WERI-Rb-1 (cell line): ENCODE results near the gene PITPNM1.

Source experiments
- DNase-seq: peaks from one replicate; pipeline ENCODE4 v3.0.0-alpha.2; 2020
- H3K27ac ChIP-seq: fragments of 250-450 bp; sonication (Bioruptor Pico); 2 replicates; pipeline ENCODE4 v1.5.1; 2020; ENCODE audit warnings: mild to moderate bottlenecking, moderate library complexity
- H3K27me3 ChIP-seq: fragments of 250-450 bp; sonication (Bioruptor Pico); 2 replicates; pipeline ENCODE4 v1.5.1; 2021; ENCODE audit warnings: mild to moderate bottlenecking, low read depth, moderate library complexity; ENCODE audit not compliant: insufficient read depth, severe bottlenecking
- H3K36me3 ChIP-seq: fragments of 250-450 bp; sonication (Bioruptor Pico); 2 replicates; pipeline ENCODE4 v1.5.1; 2020; ENCODE audit warnings: mild to moderate bottlenecking, moderate library complexity
- H3K4me3 ChIP-seq: 2 replicates; pipeline ENCODE4 v1.5.1; 2011; ENCODE audit warnings: low read depth, mild to moderate bottlenecking, control low read depth, low read length
- H3K9me3 ChIP-seq: fragments of 250-450 bp; sonication (Bioruptor Pico); 2 replicates; pipeline ENCODE4 v1.5.1; 2021; ENCODE audit warnings: mild to moderate bottlenecking, moderate library complexity; ENCODE audit not compliant: severe bottlenecking
- TF ChIP-seq, protein P1 (sequence below): IDR thresholded peaks from 2 replicates; pipeline ENCODE4 v1.5.1; 2011; ENCODE audit warnings: low read depth, mild to moderate bottlenecking, control low read depth, inconsistent platforms, low read length

PITPNM1 gene

DNA sequence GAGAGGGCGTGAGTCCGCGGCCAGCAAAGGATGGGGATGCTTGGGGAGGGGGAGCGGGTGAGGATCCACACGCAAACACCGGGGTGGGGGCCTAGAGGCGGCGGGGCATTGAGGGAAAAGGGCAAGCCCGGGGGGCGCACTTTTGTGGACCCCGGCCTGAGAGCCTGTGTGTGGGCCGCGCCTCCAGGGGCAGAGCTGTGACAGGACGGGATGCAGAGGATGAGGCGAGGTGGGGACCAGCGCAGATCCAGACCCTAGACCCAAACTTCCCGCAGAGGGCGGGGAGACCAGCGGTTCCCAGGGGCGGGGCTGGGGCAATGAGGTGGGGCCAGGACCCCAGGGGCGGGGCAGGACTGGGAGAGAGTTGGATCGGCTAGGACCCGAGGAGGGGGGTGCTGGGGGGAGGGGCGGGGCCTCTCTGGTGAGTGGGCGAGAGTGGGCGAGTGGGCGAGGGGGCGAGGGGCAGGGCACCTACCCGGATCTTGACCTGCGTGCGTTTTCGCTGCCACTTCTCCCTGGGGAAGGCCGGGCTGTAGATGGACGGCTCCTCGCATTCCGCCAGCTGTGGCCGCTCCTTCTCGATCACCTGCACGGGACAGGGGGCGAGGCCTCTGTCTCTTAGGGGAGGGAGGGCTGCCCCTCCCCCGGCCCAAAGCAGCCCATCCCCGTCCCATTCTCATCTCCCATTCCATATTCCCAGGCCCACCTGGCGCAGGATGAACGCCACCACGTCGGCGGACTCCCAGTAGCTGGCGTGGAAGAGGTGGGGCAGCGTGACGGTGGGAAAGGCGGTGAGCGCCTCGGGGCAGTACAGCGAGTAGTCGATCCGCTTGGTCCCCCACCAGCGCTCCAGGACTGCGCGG, 10.6 kb downstream of the PITPNM1 start:
- H3K27ac ChIP-seq: no peak overlapping the region
- DNase-seq: no peak
- H3K4me3 ChIP-seq: no peak overlapping the region
- peaks cover 70% of the 10 kb centered on the region for H3K36me3 ChIP-seq
- no peaks in the 10 kb centered on the region for H3K27me3 ChIP-seq
- no peaks in the 10 kb centered on the region for H3K9me3 ChIP-seq
- TF ChIP-seq, protein P1, sequence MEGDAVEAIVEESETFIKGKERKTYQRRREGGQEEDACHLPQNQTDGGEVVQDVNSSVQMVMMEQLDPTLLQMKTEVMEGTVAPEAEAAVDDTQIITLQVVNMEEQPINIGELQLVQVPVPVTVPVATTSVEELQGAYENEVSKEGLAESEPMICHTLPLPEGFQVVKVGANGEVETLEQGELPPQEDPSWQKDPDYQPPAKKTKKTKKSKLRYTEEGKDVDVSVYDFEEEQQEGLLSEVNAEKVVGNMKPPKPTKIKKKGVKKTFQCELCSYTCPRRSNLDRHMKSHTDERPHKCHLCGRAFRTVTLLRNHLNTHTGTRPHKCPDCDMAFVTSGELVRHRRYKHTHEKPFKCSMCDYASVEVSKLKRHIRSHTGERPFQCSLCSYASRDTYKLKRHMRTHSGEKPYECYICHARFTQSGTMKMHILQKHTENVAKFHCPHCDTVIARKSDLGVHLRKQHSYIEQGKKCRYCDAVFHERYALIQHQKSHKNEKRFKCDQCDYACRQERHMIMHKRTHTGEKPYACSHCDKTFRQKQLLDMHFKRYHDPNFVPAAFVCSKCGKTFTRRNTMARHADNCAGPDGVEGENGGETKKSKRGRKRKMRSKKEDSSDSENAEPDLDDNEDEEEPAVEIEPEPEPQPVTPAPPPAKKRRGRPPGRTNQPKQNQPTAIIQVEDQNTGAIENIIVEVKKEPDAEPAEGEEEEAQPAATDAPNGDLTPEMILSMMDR: no peak

DNA sequence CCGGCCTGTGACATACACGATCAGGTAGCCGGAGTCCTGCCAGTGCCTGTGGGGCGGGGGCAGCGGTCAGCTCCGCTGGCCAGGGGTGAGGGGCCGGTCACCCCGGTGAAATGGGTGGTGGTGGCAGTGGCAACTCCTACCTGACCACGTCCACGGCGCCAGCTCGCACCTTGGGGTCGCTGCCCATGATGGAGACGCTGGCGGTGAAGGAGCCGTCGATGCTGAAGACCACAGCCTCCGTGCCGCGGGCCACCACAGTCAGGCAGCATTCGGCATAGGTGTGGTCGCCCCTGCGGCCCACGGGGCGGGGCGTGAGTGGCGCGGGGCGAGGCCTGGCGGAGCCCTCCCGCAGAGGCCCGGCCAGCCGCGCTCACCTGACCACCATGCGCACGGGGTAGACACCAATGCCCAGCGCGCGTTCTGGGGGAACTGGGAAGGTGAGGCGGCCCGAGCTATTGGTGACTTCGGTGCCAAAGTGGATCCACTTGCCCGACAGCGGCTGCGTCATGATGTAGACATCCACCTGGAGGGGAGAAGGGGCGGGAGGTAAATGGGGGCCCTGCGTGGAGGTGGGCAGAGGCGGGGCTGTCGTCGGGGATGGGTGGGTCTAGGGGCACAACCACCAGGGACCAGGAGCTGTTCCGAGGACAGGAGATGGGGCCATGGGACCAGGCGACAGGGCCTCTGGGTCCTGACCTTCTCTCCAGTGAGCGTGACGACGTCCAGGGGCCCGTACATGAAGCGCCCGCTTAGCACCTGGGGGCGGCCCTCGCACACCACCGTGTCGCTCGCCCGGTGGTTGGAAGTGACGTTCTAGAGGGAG, 11.4 kb downstream of the PITPNM1 start:
- H3K27ac ChIP-seq: no peak overlapping the region
- DNase-seq: no peak
- peaks cover 73% of the 10 kb centered on the region for H3K36me3 ChIP-seq

DNA sequence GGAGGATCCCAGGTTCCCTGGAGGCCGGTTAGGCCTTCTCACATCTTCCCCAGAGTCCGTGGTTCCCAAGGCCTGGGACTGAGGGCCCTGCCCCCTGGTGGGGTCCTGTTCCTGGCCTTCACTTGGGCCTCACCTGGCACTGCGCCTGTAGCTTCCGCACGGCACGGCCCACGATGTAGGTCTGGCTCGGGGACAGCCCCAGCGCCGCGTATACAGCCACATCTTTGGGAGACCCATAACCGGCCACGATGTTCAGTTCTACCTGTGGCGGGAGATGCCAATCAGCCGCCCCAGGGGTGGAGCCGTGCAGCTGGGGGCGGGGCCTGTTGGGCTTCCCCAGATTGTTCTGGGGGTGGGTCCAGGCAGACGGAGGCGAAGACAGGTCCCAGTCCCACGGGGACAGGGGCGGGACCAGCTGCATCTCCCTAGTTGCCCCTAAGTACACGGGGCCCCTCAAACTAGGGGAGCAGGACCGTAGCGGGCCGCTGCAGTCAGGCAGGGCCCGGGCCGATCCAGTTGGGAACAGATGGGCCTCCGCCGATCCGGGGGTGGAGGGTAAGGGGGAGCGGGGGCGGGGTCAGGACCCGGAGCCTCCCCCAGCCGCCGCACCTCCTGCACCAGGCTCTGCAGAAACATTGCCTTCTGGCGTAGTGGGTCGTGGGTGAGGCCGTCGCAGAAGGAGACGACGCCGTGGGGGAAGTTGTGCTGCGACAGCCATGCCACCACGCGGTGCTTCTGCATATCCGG, 12.2 kb downstream of the PITPNM1 start:
- peaks cover 74% of the 10 kb centered on the region for H3K36me3 ChIP-seq
- TF ChIP-seq, protein P1: no peak
- H3K9me3 ChIP-seq: no peaks in the 10 kb centered on the region
- no peak overlapping the region for H3K27ac ChIP-seq
- H3K4me3 ChIP-seq: no peak overlapping the region
- H3K27me3 ChIP-seq: no peaks in the 10 kb centered on the region
- DNase-seq: peak; percentile 44

More for the DNA sequence above, 11.4 kb downstream of the PITPNM1 start:
- Histone ChIP-seq H3K27me3 (no peaks in the 10 kb centered on the region), H3K9me3 (no peaks in the 10 kb centered on the region), H3K4me3 (no peak overlapping the region)
- TF ChIP-seq, protein P1: no peak

DNA sequence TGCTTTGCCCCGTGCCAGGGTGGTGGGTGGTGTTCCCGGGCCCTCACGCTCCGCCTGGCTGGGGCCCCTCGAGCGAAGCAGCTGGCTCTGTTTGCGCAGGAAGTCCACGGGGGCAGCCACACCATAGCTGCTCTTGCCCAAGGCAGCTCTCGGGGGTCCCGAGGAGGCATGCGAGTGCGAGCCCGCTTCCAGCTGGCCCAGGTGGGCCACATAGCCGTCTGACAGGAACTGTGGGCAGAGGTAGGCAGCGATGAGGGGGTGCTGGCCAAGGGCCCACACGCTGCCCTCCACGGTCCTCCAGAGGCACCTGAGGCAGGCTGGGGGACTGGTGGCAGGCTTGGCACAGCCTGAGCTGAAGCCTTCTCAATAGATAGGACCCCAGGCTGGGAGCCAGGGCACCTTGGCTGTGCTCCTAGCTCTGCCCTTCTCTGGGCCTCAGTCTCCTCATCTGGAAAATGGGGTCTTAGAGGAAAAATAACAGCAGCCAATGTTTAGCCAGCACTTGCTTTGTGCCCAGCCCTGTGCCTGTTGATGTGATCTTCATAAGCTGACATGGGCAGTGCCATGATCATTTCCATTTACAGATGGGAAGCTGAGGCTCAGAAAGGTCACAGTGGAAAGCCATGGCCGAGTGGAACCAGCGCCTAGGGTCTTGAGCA, 13.0 kb downstream of the PITPNM1 start:
- Histone ChIP-seq H3K4me3 (no peak overlapping the region), H3K27ac (no peak overlapping the region; the same call in 1 of the 2 replicates), H3K9me3 (no peaks in the 10 kb centered on the region), H3K36me3 (peaks cover 79% of the 10 kb centered on the region), H3K27me3 (no peaks in the 10 kb centered on the region)
- no peak for DNase-seq
- TF ChIP-seq, protein P1: no peak
